GM12865 (cell line): ENCODE data around the gene CEACAM7.
A peak's percentile ranks its signal among the peaks of the same experiment; 100 is the strongest.

ENCODE experiments used
- DNase-seq: peaks from one replicate; pipeline ENCODE4 v3.0.0; 2010; ENCODE audit warnings: low read depth
- H3K4me3 ChIP-seq: 2 replicates; pipeline ENCODE4 v1.5.1; 2011; ENCODE audit warnings: mild to moderate bottlenecking, low read depth, low read length, control low read depth
- CTCF ChIP-seq: IDR thresholded peaks from 2 replicates; pipeline ENCODE4 v1.5.1; 2011; ENCODE audit warnings: low read length, control low read depth, low read depth, inconsistent platforms; ENCODE audit not compliant: insufficient read depth; ENCODE audit errors: missing control alignments

Gene CEACAM7

GRCh38 chr19:41694831-41695635 lies 7.0 kb upstream of the CEACAM7 start:
- no peak for DNase-seq
- TF ChIP-seq CTCF = no peak
- no peak overlapping the region for H3K4me3 ChIP-seq

- no peak overlapping the region for H3K4me3 ChIP-seq
- no peak for TF ChIP-seq CTCF
- DNase-seq = no peak
Measured at GRCh38 chr19:41694196-41694595, 6.1 kb upstream of the CEACAM7 start.

GRCh38 chr19:41691268-41691970 lies 3.3 kb upstream of the CEACAM7 start:
- no peak overlapping the region for H3K4me3 ChIP-seq
- DNase-seq = peak; percentile 29
- peak; percentile 76 for TF ChIP-seq CTCF

GRCh38 chr19:41690801-41691065 lies 2.7 kb upstream of the CEACAM7 start:
- no peak for TF ChIP-seq CTCF

GRCh38 chr19:41689993-41690800 lies 2.1 kb upstream of the CEACAM7 start:
- TF ChIP-seq CTCF = no peak
- DNase-seq = no peak
- H3K4me3 ChIP-seq = no peak overlapping the region

More at GRCh38 chr19:41690801-41691065, 2.7 kb upstream of the CEACAM7 start:
- no peak overlapping the region for H3K4me3 ChIP-seq
- DNase-seq = no peak

GRCh38 chr19:41688687-41689086 lies 617 bp upstream of the CEACAM7 start:
- TF ChIP-seq CTCF = no peak
- H3K4me3 ChIP-seq = no peak overlapping the region
- DNase-seq = no peak
